ENCODE data around the gene XAF1.
"Not testable (repeated sequence)": the region's sequence is repeated elsewhere in the genome, so short reads cannot be mapped to it uniquely, and the experiment has no call there.

XAF1 gene

DNA sequence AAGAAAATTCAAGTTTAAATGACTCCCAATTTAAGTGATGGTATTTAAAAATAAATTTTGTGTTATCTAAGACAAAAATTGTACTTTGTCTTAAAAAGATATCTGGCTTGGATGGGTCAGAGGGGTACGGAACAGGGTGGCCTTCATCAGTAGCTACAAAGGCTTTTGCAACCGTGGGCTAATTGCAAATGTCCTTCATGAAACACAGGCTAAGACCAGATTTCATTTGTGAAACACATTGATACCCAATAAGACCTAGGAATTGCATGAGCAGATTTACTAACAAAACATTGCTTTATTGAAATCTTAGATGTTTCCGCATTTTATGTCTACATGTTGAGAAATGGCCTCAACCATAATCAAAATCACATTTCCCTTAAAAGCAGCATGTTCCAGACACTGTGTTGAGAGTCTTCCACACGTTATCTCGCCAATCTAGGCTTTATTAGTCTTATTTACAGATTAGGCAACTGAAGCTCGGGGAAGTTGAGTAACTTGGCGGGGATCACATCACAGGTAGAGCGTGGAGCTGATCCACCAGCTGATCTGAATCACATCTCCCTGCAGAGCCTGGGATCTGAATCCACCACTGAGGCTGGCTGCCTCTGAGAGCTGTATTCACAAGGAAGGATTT, 42.0 kb downstream of the XAF1 start:
- DNase-seq: no peak

- no peak for DNase-seq
Measured at GRCh38 chr17:6799738-6800137, 43.9 kb downstream of the XAF1 start.

GRCh38 chr17:6800422-6801027, 44.7 kb downstream of the XAF1 start:
- no peak for DNase-seq

- DNase-seq: no peak
Measured at GRCh38 chr17:6811510-6811909, 55.7 kb downstream of the XAF1 start.

DNA sequence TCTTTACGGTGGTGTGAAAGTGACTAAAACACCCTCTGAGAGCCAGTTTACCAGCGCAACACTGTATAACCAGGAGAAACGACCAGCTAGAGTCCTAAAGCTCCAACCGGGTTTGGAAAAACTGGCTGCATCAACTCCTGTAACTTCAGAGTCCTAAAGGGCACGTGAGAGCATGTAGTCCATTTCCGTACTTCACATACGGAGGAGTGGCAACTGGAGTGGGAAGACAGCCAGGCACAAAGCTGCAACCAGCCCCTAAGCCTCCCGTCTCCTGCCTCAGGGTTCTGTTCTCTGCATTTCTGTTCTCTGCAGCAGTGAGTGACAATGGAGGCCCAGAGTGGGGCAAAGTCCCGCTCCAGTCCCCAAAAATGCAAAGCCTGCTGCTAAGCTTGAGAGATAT, 56.4 kb downstream of the XAF1 start:
- DNase-seq: no peak

GRCh38 chr17:6815775-6816174, 59.9 kb downstream of the XAF1 start:
- DNase-seq: no peak

- DNase-seq: not testable (repeated sequence)
Measured at GRCh38 chr17:6816368-6816767, 60.5 kb downstream of the XAF1 start.

DNA sequence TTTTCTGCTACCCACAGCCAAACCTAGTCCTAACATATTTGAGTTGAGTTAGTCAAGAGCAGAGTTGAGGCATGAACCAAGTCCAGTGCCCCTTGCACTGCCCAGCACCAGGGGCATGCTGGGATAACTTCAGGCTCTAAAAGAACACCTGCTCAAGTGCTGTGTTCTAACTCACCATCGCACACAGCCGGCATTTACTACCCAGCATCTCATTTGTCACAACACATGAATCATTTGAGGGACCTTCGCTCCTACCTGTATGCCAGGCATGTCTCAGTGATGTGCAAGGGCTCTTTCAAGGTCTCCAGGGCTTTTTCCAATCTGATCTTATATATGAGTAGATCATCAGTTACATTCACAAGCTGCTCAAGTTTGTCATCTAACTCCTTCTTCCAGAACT, 63.1 kb downstream of the XAF1 start:
- no peak for DNase-seq

DNA sequence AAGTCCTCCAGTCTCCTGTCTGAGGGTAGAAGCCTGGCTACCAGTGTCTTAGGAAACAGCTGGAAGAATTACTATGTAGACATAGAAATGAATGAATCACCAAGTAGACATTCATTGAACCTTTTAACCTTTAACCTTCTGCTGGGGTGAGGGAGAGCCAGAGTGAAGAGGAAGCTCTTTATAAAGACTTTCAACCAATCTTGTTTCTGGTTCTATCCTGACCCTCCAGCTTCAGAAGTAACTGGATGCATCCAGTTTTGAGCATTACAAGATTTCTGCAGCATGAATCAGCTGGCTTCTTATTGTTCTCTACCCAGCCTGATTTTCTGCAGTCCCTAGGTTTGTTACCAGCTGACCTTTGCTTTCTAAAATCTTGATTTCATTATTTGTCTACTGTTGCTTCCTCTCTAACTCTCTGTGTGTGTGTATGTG, 67.2 kb downstream of the XAF1 start:
- no peak for DNase-seq

Data from anterior cingulate cortex (tissue), 58 donors.